GM18907 (cell line): Measurements from ENCODE around the gene GSTA1.
"Not testable (repeated sequence)": the region's sequence is repeated elsewhere in the genome, so short reads cannot be mapped to it uniquely, and the experiment has no call there.

Experiments used
- ATAC-seq: cut with Tn5 transposase; IDR thresholded peaks from one replicate; pipeline ENCODE4 v1.9.1; 2021; ENCODE audit warnings: mild to moderate bottlenecking, moderate library complexity; ENCODE audit not compliant: unreplicated experiment

The GSTA1 gene

GRCh38 chr6:52759085-52759484 lies 44.5 kb downstream of the GSTA1 start:
- no peak for ATAC-seq

GRCh38 chr6:52757651-52758338 lies 45.8 kb downstream of the GSTA1 start:
- not testable (repeated sequence) for ATAC-seq

GRCh38 chr6:52754443-52754842 lies 49.2 kb downstream of the GSTA1 start:
- no peak for ATAC-seq

- ATAC-seq = not testable (repeated sequence)
Measured at GRCh38 chr6:52753137-52753536, 50.5 kb downstream of the GSTA1 start.

- no peak for ATAC-seq
Measured at GRCh38 chr6:52752310-52752709, 51.3 kb downstream of the GSTA1 start.

- no peak for ATAC-seq
Measured at GRCh38 chr6:52749556-52750152, 54.0 kb downstream of the GSTA1 start.

- ATAC-seq = not testable (repeated sequence)
Measured at GRCh38 chr6:52747301-52747700, 56.3 kb downstream of the GSTA1 start.

- ATAC-seq = no peak
Measured at GRCh38 chr6:52746213-52746612, 57.4 kb downstream of the GSTA1 start.

GRCh38 chr6:52745764-52746201 lies 57.8 kb downstream of the GSTA1 start:
- ATAC-seq = no peak

- no peak for ATAC-seq
Measured at GRCh38 chr6:52741872-52742271, 61.7 kb downstream of the GSTA1 start.
